ENCODE measurements around the gene SIGLEC10. TPM values are rescaled to one million over a fixed set of nuclear protein-coding genes. Genes with fewer than 3 reads are reported as not detected.

The SIGLEC10 gene
- total RNA-seq, 1 experiment from 2014 or later, result not detected

GRCh38 chr19:51391073-51391611 is 26.3 kb downstream of the SIGLEC10 start:
- no peaks in the 10 kb centered on the region for H3K9me3 ChIP-seq (ENCODE audit: insufficient read depth, low read depth)
- H3K27me3 ChIP-seq (ENCODE audit: insufficient read depth, low read depth), result no peaks in the 10 kb centered on the region
- CTCF ChIA-PET, result no interaction called here
- H3K4me1 ChIP-seq (replicated peaks; ENCODE audit: insufficient read depth), result peaks cover 10% of the 10 kb centered on the region
- no peak for DNase-seq
- H3K36me3 ChIP-seq (ENCODE audit: low read depth), result no peaks in the 10 kb centered on the region
- H3K27ac ChIP-seq, result no peak overlapping the region
- no peak for TF ChIP-seq CTCF (conservative IDR thresholded peaks at IDR 0.05)
- no peak for TF ChIP-seq EZH2 (IDR thresholded peaks at IDR 0.05; ENCODE audit: low read depth)
- no TSS peak for BruUV-seq (replicated peaks)
- peaks cover 5% of the 10 kb centered on the region for H3F3A ChIP-seq (ENCODE audit: insufficient read depth, low read depth)
- no peaks in the 10 kb centered on the region for H3K9me2 ChIP-seq (ENCODE audit: insufficient read depth)
- H3K4me3 ChIP-seq, result no peak overlapping the region
- H3K4me2 ChIP-seq, result no peak overlapping the region
- POLR2A ChIA-PET (ENCODE audit: unreplicated experiment), result no interaction called here
- intact Hi-C loops (cut with micrococcal nuclease; ENCODE audit: unreplicated experiment), result no loop called here
- no peak overlapping the region for H2AFZ ChIP-seq
- H4K20me1 ChIP-seq (ENCODE audit: insufficient read depth), result no peaks in the 10 kb centered on the region
- H3K79me2 ChIP-seq (ENCODE audit: low read depth), result peaks cover 7% of the 10 kb centered on the region; the same call in 1 of the 2 replicates

- no TSS peak for BruUV-seq (replicated peaks)
- no peaks in the 10 kb centered on the region for H3K79me2 ChIP-seq (ENCODE audit: low read depth)
- H3K9me3 ChIP-seq (ENCODE audit: insufficient read depth, low read depth), result no peaks in the 10 kb centered on the region
- no peak for DNase-seq
- H3K9me2 ChIP-seq (ENCODE audit: insufficient read depth), result no peaks in the 10 kb centered on the region
- no peak overlapping the region for H3K4me2 ChIP-seq
- ChIA-PET CTCF (no interaction called here), POLR2A (ENCODE audit: unreplicated experiment) (no interaction called here)
- no peaks in the 10 kb centered on the region for H3K27me3 ChIP-seq (ENCODE audit: insufficient read depth, low read depth)
- H3K27ac ChIP-seq, result no peak overlapping the region
- intact Hi-C loops (cut with micrococcal nuclease; ENCODE audit: unreplicated experiment), result no loop called here
- peaks cover 5% of the 10 kb centered on the region for H3F3A ChIP-seq (ENCODE audit: insufficient read depth, low read depth)
- no peak for TF ChIP-seq CTCF (conservative IDR thresholded peaks at IDR 0.05)
- no peak for TF ChIP-seq EZH2 (IDR thresholded peaks at IDR 0.05; ENCODE audit: low read depth)
- no peaks in the 10 kb centered on the region for H3K36me3 ChIP-seq (ENCODE audit: low read depth)
- no peaks in the 10 kb centered on the region for H4K20me1 ChIP-seq (ENCODE audit: insufficient read depth)
- H3K4me1 ChIP-seq (replicated peaks; ENCODE audit: insufficient read depth), result no peaks in the 10 kb centered on the region
- no peak overlapping the region for H2AFZ ChIP-seq
- no peak overlapping the region for H3K4me3 ChIP-seq
Observed at GRCh38 chr19:51389143-51389542, 28.3 kb downstream of the SIGLEC10 start.

GRCh38 chr19:51387924-51388389 is 29.5 kb downstream of the SIGLEC10 start, which contains the start of gene LIM2:
Gene LIM2, minus strand, starts transcription at chr19:51387974. Its CDS starts 531 bp downstream, at chr19:51387443.
- TF ChIP-seq CTCF (conservative IDR thresholded peaks at IDR 0.05) (no peak), EZH2 (IDR thresholded peaks at IDR 0.05; ENCODE audit: low read depth) (no peak)
- H2AFZ ChIP-seq, result no peak within 1 kb of the TSS
- no peak within 1 kb of the TSS for H3K27ac ChIP-seq
- no peaks in the 10 kb centered on the region for H3K79me2 ChIP-seq (ENCODE audit: low read depth)
- BruUV-seq (replicated peaks), result no TSS peak
- H3K4me1 ChIP-seq (replicated peaks; ENCODE audit: insufficient read depth), result no peaks in the 10 kb centered on the region
- H3F3A ChIP-seq (ENCODE audit: insufficient read depth, low read depth), result no peaks in the 10 kb centered on the region
- intact Hi-C loops (cut with micrococcal nuclease; ENCODE audit: unreplicated experiment), result no loop called here
- CTCF ChIA-PET, result no interaction called here
- DNase-seq, result no peak
- H3K9me2 ChIP-seq (ENCODE audit: insufficient read depth), result no peaks in the 10 kb centered on the region
- no peaks in the 10 kb centered on the region for H3K36me3 ChIP-seq (ENCODE audit: low read depth)
- no peaks in the 10 kb centered on the region for H3K9me3 ChIP-seq (ENCODE audit: insufficient read depth, low read depth)
- H4K20me1 ChIP-seq (ENCODE audit: insufficient read depth), result no peaks in the 10 kb centered on the region
- no peak within 1 kb of the TSS for H3K4me2 ChIP-seq
- H3K4me3 ChIP-seq, result no peak within 1 kb of the TSS
- POLR2A ChIA-PET (ENCODE audit: unreplicated experiment), result no interaction called here
- H3K27me3 ChIP-seq (ENCODE audit: insufficient read depth, low read depth), result no peaks in the 10 kb centered on the region
